ENCODE data around the gene CAMSAP1. TPM values are rescaled to one million over a fixed set of nuclear protein-coding genes. Genes with fewer than 3 reads are reported as not detected.

CAMSAP1 gene
- total RNA-seq, 6 experiments from 2014 or later: 5.2 to 16.1 (median 10.4) TPM

DNA sequence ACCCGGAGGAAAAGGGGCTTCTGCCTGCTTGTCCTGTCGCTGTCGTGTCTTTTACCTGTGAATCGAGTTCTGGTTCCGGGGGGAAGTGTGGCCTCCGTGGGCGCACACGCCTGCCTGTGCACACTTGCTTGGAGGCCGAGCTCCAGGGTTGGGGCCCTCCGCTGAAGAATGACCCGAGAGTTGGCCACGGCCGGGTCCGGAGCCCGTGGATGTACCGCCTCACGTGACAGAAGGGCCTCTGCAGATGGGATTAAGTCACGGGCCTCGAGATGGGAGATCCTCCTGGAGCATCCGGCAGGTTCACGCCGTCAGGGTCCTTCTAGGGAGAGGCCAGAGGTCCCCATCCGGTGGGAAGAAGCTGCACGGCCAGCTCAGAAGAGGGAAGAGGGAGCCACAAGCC is 124.4 kb downstream of the CAMSAP1 start:
- H3K4me3 ChIP-seq: no peak overlapping the region
- no peaks in the 10 kb centered on the region for H3K9me3 ChIP-seq
- H3K27me3 ChIP-seq: no peaks in the 10 kb centered on the region
- intact Hi-C loops (cut with DNase I): no loop called here
- no peak for DNase-seq
- H3K4me1 ChIP-seq: no peaks in the 10 kb centered on the region
- H3K27ac ChIP-seq: no peak overlapping the region
- TF ChIP-seq, protein P1, sequence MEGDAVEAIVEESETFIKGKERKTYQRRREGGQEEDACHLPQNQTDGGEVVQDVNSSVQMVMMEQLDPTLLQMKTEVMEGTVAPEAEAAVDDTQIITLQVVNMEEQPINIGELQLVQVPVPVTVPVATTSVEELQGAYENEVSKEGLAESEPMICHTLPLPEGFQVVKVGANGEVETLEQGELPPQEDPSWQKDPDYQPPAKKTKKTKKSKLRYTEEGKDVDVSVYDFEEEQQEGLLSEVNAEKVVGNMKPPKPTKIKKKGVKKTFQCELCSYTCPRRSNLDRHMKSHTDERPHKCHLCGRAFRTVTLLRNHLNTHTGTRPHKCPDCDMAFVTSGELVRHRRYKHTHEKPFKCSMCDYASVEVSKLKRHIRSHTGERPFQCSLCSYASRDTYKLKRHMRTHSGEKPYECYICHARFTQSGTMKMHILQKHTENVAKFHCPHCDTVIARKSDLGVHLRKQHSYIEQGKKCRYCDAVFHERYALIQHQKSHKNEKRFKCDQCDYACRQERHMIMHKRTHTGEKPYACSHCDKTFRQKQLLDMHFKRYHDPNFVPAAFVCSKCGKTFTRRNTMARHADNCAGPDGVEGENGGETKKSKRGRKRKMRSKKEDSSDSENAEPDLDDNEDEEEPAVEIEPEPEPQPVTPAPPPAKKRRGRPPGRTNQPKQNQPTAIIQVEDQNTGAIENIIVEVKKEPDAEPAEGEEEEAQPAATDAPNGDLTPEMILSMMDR (IDR thresholded peaks at IDR 0.05): no peak
- no peak for TF ChIP-seq POLR2A (IDR thresholded peaks at IDR 0.05)
- H3K36me3 ChIP-seq: no peaks in the 10 kb centered on the region
- no peak for ATAC-seq
- WGBS (ENCODE audit: insufficient coverage, low coverage, low lambda C conversion rate, missing lambda C conversion rate): 53% methylated on average over 7 of the region's 24 CpGs

DNA sequence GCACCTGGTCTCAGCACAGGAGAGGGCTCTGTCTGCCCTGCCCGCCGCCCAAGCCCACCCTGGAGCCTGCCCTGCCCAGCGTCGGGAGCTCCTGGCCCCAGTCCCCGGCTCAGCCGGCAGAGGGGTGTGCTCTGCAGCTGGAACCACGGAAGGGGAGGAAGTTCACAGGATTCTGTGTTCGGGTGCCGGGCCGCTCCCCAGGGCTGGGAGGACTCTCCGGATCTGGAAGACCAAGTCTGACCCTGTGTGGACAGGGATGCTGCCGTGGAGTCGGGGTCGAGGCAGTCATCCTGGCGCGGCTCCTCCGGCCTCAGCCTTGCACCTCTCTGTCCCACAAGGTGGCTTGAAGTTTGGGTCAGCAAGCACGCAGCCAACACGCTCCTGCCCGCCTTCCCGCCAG is 126.7 kb downstream of the CAMSAP1 start:
- H3K27me3 ChIP-seq: no peaks in the 10 kb centered on the region
- no peaks in the 10 kb centered on the region for H3K36me3 ChIP-seq
- ATAC-seq (no peak), DNase-seq (no peak)
- intact Hi-C loops (cut with DNase I): no loop called here
- TF ChIP-seq POLR2A (IDR thresholded peaks at IDR 0.05): no peak
- TF ChIP-seq, protein P1 (IDR thresholded peaks at IDR 0.05): no peak
- WGBS (ENCODE audit: insufficient coverage, low coverage, low lambda C conversion rate, missing lambda C conversion rate): no CpG with 5 or more reads among the region's 21 CpGs
- no peak overlapping the region for H3K4me3 ChIP-seq
- H3K27ac ChIP-seq: no peak overlapping the region
- no peaks in the 10 kb centered on the region for H3K9me3 ChIP-seq
- no peaks in the 10 kb centered on the region for H3K4me1 ChIP-seq

DNA sequence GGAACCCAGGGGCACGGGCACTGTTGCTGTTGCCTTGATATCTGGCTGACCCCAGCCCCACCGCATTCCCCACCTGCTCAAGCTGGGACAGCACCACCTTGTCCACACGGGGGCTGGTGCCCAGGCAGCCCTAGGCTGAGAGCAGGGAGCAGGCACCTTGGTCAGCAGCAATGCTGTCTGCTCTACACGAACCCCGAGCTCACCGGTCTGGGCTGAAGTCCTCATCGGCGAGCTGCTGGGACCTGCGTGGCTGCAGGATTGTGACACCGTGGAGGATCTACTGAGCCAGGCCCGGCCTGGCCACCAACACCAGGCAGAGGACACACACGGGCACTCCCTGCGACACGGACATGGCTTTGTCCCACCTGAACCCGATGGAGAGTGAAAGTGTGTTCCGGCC is 127.3 kb downstream of the CAMSAP1 start:
- ATAC-seq (no peak), DNase-seq (no peak)
- no CpG with 5 or more reads among the region's 16 CpGs for WGBS (ENCODE audit: insufficient coverage, low coverage, low lambda C conversion rate, missing lambda C conversion rate)
- intact Hi-C loops (cut with DNase I): no loop called here
- Histone ChIP-seq H3K4me1 (no peaks in the 10 kb centered on the region), H3K27me3 (no peaks in the 10 kb centered on the region), H3K36me3 (no peaks in the 10 kb centered on the region), H3K27ac (no peak overlapping the region), H3K4me3 (no peak overlapping the region), H3K9me3 (no peaks in the 10 kb centered on the region)
- TF ChIP-seq POLR2A (IDR thresholded peaks at IDR 0.05): no peak
- TF ChIP-seq, protein P1 (IDR thresholded peaks at IDR 0.05): no peak

DNA sequence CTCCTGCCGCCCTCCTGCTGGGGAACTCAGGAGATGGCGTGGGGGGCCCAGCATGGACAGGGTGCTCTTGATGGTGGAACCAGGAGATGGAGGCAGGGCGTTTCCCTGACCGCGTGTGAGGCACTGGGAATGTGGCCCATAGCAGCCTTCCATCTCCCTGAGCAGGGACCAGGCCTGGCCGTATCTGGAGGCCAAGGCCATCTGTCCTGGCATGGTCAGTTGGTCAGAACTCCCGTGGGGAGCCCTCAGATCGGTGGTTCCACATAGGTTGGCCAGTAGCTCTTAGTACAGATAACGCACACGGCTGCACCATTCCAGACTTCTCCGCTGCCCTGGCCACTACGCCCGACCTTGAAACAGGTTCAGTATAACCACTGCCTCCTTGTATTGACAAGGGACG is 127.8 kb downstream of the CAMSAP1 start:
- Histone ChIP-seq H3K4me3 (no peak overlapping the region), H3K36me3 (no peaks in the 10 kb centered on the region), H3K27ac (no peak overlapping the region), H3K9me3 (no peaks in the 10 kb centered on the region), H3K27me3 (no peaks in the 10 kb centered on the region), H3K4me1 (no peaks in the 10 kb centered on the region)
- ATAC-seq: no peak
- WGBS (ENCODE audit: insufficient coverage, low coverage, low lambda C conversion rate, missing lambda C conversion rate): 40% methylated on average over 1 of the region's 14 CpGs
- TF ChIP-seq POLR2A (IDR thresholded peaks at IDR 0.05): no peak
- TF ChIP-seq, protein P1 (IDR thresholded peaks at IDR 0.05): no peak
- intact Hi-C loops (cut with DNase I): no loop called here
- DNase-seq: no peak

DNA sequence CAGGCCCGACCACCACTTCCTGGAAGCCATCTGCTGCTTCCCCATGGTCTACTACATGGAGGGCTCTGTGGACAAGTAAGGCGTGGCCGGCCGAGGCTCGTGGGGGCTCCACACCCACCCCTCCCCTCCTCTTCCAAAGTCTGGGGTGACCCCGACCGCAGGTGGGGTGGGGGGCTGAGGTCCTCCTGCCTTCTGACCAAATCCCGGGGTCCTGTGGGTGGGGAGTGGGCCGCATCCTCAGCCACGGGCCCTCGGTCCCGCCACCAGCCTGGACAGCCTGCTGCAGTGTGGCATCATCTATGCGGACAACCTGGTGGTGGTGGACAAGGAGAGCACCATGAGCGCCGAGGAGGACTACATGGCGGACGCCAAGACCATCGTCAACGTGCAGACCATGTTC is 128.9 kb downstream of the CAMSAP1 start:
- H3K36me3 ChIP-seq: no peaks in the 10 kb centered on the region
- DNase-seq: no peak
- no peaks in the 10 kb centered on the region for H3K4me1 ChIP-seq
- intact Hi-C loops (cut with DNase I): no loop called here
- H3K9me3 ChIP-seq: no peaks in the 10 kb centered on the region
- TF ChIP-seq, protein P1 (IDR thresholded peaks at IDR 0.05): no peak
- TF ChIP-seq POLR2A (IDR thresholded peaks at IDR 0.05): no peak
- H3K27ac ChIP-seq: no peak overlapping the region
- WGBS (ENCODE audit: insufficient coverage, low coverage, low lambda C conversion rate, missing lambda C conversion rate): 50% methylated on average over 1 of the region's 19 CpGs
- H3K27me3 ChIP-seq: no peaks in the 10 kb centered on the region
- ATAC-seq: no peak
- no peak overlapping the region for H3K4me3 ChIP-seq
